OCI-M2 (cell line): Measurements from ENCODE around the gene TTYH2.

Source experiments
- DNase-seq: peaks from one replicate; lab custom pipeline; 2025; ENCODE audit not compliant: unreplicated experiment; lab: John Stamatoyannopoulos, UW

The TTYH2 gene

GRCh38 chr17:74234486-74234885 lies 21.1 kb downstream of the TTYH2 start:
- DNase-seq = no peak

DNA sequence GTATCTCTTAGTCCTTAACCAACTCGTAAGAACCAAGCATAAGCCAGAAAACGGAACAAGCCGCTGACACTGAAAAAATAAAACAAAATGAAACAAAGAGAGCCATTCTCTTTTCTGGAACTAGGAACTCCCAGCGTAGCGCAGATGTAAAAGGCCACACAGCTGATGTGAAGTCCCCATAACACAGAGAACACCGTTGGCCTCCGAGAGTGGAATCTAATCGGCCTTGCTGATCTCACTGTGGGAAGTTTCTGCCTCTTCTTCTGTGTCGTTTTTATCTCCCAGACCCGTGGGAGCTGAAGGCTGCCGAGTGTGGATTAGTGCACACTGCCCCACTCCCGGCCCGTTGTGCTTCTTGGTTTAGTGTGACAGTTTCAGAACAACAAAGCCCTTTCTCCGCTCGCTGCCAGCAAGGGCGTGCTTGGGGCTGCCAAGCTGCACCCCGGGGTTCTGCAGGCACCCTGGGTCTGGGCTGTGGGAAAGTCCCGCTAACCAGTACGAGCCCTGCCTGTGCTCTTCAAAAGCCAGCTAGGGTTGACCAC lies 21.7 kb downstream of the TTYH2 start:
- DNase-seq = no peak

GRCh38 chr17:74235911-74236371 lies 22.6 kb downstream of the TTYH2 start:
- DNase-seq = no peak

DNA sequence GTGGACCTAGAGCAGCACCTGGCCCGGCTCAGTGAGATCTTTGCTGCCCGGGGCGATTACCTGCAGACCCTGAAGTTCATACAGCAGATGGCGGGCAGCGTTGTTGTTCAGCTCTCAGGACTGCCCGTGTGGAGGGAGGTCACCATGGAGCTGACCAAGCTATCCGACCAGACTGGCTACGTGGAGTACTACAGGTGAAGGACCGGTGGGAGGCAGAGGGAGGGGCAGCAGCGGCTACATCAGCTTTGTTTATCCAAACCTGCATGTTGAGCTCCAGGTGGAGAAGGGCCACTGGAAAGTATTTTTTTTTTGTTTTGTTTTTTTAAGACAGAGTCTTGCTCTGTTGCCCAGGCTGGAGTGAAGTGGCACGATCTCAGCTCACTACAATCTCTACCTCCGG lies 23.9 kb downstream of the TTYH2 start:
- DNase-seq = no peak

DNA sequence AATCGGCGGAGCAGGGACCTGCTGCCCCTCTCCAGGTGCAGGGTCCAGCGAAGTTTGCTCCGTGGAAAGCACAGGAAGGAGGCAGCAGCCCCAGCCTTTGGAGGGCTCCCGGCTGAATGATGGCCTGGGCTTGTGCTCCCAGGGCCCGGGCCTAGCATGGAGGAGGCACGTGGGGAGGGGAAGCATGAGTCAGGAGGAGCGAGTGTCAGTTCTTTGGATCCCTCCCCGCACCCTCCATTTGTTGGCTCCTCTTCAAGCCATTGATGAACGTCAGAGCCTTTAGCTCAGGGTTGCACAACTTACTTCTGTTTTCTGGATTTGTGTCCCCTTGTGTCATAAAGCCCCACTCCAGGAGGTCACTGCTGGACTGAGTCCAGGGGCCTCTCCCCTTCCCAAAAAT lies 25.8 kb downstream of the TTYH2 start:
- DNase-seq = no peak

- DNase-seq = no peak
Observed at GRCh38 chr17:74240618-74241205, 27.3 kb downstream of the TTYH2 start.

DNA sequence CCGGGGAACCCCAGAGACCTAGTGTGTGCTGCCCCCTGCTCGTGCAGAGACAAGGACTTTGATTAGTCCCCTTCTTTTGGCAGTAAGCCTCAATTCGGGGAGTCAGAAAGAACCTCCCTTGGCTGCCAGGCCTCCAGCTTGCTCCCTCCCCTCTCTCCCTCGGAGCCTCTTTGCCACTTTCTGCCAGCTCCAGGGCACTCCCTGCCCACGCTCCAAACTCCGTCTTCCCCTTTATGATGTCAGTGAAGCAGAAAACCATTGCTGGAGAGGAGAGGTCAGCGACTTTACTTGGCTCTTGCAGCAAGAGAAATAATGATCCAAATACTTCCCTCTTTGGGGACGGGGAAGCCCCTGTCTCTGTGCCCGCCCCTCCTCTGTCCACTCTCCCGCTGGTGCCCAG lies 28.1 kb downstream of the TTYH2 start:
- no peak for DNase-seq

DNA sequence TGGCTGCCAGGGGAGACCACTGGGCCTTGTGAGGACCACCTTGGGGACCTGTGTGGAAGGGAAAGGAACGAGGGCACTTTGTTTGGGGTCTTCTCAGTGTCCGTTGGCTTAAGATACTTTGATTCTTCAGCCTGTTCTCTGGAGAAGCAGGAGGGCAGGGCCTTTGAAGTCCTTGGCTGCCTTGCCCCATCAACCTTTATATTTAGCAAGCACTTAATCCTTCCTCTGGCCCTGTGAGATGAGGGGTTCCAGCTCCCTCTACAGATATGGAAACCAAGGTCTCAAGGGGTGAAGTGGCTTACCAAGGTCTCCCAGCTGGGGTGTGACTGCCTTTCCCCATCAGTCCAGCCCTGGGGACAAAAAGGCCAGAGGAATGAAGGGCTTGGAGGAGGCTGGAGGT lies 28.5 kb downstream of the TTYH2 start:
- DNase-seq = no peak

DNA sequence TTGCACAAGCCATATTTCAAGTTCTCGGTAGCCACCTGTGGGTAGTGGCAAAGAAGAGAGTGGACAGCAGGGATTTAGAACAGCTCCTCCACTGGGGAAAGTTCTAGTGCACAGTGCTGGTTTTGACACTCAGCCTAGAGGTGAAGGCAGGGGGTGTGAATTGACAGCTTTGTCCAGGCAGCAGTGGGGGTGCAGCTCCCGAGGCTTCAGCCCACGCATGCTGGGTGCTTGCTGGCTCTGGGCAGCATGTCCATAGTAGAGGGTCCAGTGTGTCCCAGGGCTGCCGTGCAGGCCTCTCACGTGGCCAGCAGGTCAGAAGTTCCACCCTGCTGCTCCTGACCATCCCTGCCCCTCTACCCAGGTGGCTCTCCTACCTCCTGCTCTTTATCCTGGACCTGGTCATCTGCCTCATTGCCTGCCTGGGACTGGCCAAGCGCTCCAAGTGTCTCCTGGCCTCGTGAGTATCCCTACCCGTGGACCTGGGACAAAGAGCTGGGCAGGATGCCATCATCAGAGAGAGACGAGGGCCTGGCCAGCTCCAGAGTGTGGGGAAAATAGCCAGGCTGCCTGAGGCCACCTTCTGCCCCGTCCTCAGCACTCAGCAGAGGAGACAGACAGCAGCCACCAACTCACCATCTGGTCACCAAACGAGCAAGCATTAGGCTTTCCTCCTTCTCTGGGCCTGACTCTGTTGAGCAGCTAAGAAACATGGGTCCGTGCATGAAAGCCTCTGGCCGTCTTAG lies 29.8 kb downstream of the TTYH2 start:
- DNase-seq = no peak

GRCh38 chr17:74244128-74244527 lies 30.8 kb downstream of the TTYH2 start:
- DNase-seq = no peak

GRCh38 chr17:74244548-74244947 lies 31.2 kb downstream of the TTYH2 start:
- DNase-seq = no peak

DNA sequence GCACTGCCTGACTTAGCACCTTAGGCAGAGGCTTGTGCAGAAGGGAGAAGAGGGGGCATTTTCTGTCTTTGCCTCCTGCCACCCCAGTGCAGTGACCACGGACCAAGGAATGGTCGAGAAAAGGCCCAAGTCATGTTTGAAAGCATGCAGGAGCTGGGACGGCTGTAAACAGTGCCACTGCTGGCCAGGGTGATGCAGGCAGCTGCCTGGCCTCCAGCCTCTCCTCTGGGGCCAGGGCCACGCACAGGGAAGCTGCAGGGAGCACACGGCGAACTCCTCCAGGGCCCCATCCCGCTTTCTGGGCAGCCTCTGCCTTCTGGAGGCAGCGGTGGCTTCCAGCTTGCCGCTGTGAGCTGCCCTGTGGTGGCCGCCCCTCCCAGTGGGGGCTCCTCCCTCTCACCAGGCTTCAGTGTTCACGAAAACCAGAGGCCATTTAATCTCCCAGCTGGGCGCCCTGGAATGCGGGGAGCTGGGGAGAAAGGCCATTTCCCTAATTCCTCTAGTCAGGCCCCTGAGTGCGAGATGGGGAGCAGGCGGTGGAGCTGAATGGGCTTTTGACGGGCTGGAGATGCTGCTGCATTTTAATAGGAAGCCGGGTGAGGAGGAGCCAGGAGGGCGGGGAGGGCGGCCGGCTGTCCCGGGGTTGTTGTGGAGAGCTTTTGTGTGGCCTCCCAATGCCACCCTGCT lies 31.9 kb downstream of the TTYH2 start:
- no peak for DNase-seq

GRCh38 chr17:74245871-74246270 lies 32.5 kb downstream of the TTYH2 start:
- no peak for DNase-seq

- no peak for DNase-seq
Observed at GRCh38 chr17:74249590-74250270, 36.4 kb downstream of the TTYH2 start.

- DNase-seq = no peak
Observed at GRCh38 chr17:74250324-74250995, 37.1 kb downstream of the TTYH2 start.

- no peak for DNase-seq
Observed at GRCh38 chr17:74251051-74251450, 37.7 kb downstream of the TTYH2 start.

DNA sequence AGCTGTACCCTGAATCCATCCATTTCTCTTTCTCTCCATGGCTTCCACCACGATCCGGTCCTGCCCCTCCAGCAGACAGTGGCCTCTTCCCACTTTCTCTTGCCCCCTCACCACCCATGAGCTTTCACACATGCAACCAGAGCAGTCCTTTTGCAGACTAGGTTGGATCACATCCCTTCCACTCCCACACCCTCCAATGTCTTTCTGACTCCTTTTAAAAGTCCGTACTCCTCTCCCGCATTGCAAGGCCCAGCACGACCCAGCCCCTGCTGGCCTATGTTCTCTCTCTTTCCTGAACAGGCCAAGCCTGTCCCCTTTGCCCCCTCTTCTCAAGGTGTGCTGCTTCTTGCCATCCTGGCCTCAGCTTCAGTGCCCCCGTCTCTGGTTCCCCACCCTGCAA lies 38.2 kb downstream of the TTYH2 start:
- no peak for DNase-seq

GRCh38 chr17:74252211-74252610 lies 38.8 kb downstream of the TTYH2 start:
- DNase-seq = no peak

DNA sequence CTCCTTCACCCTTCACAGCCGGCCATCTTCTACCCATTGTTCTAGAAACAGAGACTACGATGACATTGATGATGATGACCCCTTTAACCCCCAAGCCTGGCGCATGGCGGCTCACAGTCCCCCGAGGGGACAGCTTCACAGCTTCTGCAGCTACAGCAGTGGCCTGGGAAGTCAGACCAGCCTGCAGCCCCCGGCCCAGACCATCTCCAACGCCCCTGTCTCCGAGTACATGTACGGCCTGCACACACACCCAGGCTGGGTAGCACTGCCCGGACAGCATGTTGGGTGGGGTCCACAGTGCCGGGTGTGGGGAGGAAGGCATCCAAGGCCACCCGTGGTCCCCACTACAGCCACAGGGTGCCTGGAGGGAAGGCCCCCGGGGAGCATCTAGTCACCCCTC lies 39.7 kb downstream of the TTYH2 start:
- no peak for DNase-seq

GRCh38 chr17:74257311-74257710 lies 43.9 kb downstream of the TTYH2 start:
- DNase-seq = no peak
